Endothelial cell of umbilical vein (primary cell): ENCODE data around the gene KCTD1. TPM values are rescaled to one million over a fixed set of nuclear protein-coding genes. Genes with fewer than 3 reads are reported as not detected.

Source experiments
- BruUV-seq: library from RNA; stranded (reverse); fragments of 400-500 nt; replicated peaks from 2 replicates; lab custom pipeline; 2021; lab: Mats Ljungman, UMichigan
- CTCF ChIA-PET: fragments of 300-600, 350-600 bp; sonication (Branson Sonifier 250); formaldehyde crosslinking; loops from one replicate; lab custom pipeline; 2021; ENCODE audit warnings: antibody characterized with exemption, inconsistent platforms; lab: Charles Lee
- POLR2A ChIA-PET: fragments of 300-600, 350-600 bp; sonication (Branson Sonifier 250); formaldehyde crosslinking; loops from one replicate; lab custom pipeline; 2021; ENCODE audit warnings: antibody characterized with exemption, inconsistent platforms; lab: Charles Lee
- DNase-seq: peaks from one replicate; pipeline ENCODE4 v3.0.0-alpha.2; 2011; ENCODE audit warnings: low read depth, low spot score
- FAIRE-seq: peaks from 2 replicates; lab custom pipeline; 2011; peaks lifted over from hg19 to GRCh38; lab: Jason Lieb, UNC
- H2AFZ ChIP-seq: 2 replicates; pipeline ENCODE4 v1.6.0; 2012; ENCODE audit warnings: low read depth, low read length, control low read depth, inconsistent platforms
- H3K27ac ChIP-seq: 2 replicates; pipeline ENCODE4 v1.5.1; 2011; ENCODE audit warnings: low read depth, mild to moderate bottlenecking, control low read depth, low read length, moderate library complexity; ENCODE audit not compliant: insufficient read depth
- H3K27me3 ChIP-seq, 2 experiments: 2 replicates each; pipeline versions ENCODE4 v1.6.0 to v1.6.1; 2011; ENCODE audit warnings: low read length in 2 of 2, mixed read lengths in 1 of 2; ENCODE audit not compliant: control insufficient read depth in 2 of 2, insufficient read depth in 2 of 2
- H3K36me3 ChIP-seq, 2 experiments: 2 replicates in 1 of 2; 3 replicates in 1 of 2; pipeline ENCODE4 v1.5.1; 2011; ENCODE audit warnings: low read length in 2 of 2, mild to moderate bottlenecking in 1 of 2, moderate library complexity in 1 of 2; ENCODE audit not compliant: control insufficient read depth in 2 of 2, insufficient read depth in 2 of 2; ENCODE audit errors: extremely low read depth in 1 of 2
- H3K4me1 ChIP-seq: 3 replicates; pipeline ENCODE4 v1.5.1; 2011; ENCODE audit warnings: mild to moderate bottlenecking, low read length; ENCODE audit not compliant: control insufficient read depth, insufficient read depth; ENCODE audit errors: extremely low read depth
- H3K4me2 ChIP-seq: 2 replicates; pipeline ENCODE4 v1.6.1; 2011; ENCODE audit warnings: low read length, control low read depth, mixed read lengths; ENCODE audit not compliant: insufficient read depth
- H3K4me3 ChIP-seq, 3 experiments: fragments of 200-600 bp in 1 of 3; sonication (generic), shearing (Covaris generic) in 1 of 3; replicated peaks in 1 of 3; 2 replicates each; pipeline ENCODE4 v1.5.1; 2011 to 2016; ENCODE audit warnings: control low read depth in 3 of 3, low read length in 3 of 3, mild to moderate bottlenecking in 2 of 3, inconsistent platforms in 1 of 3, low read depth in 1 of 3, moderate library complexity in 1 of 3; ENCODE audit not compliant: insufficient read depth in 1 of 3
- H3K79me2 ChIP-seq: 2 replicates; pipeline ENCODE4 v1.6.0; 2012; ENCODE audit warnings: low read length, inconsistent platforms; ENCODE audit not compliant: control insufficient read depth, insufficient read depth
- H3K9ac ChIP-seq: replicated peaks from 2 replicates; pipeline ENCODE3; 2011; ENCODE audit warnings: low read length, control low read depth; ENCODE audit not compliant: insufficient read depth; ENCODE audit errors: extremely low read depth
- H3K9me1 ChIP-seq: replicated peaks from 3 replicates; pipeline ENCODE4 v1.6.0; 2011; ENCODE audit warnings: mild to moderate bottlenecking, low read length; ENCODE audit not compliant: control insufficient read depth, insufficient read depth; ENCODE audit errors: extremely low read depth
- H3K9me3 ChIP-seq: replicated peaks from 2 replicates; pipeline ENCODE4 v1.5.1; 2012; ENCODE audit warnings: low read length, inconsistent platforms; ENCODE audit not compliant: control insufficient read depth, insufficient read depth
- H4K20me1 ChIP-seq: replicated peaks from 2 replicates; pipeline ENCODE3; 2011; ENCODE audit warnings: mild to moderate bottlenecking, low read length; ENCODE audit not compliant: control insufficient read depth, insufficient read depth; ENCODE audit errors: extremely low read depth
- EZH2 ChIP-seq: IDR thresholded peaks from 2 replicates; pipeline ENCODE4 v1.6.1; 2012; ENCODE audit warnings: borderline replicate concordance, low read depth, mild to moderate bottlenecking, moderate library complexity, low read length, inconsistent platforms; ENCODE audit not compliant: severe bottlenecking
- FOS ChIP-seq: IDR thresholded peaks from 2 replicates; pipeline ENCODE4 v1.6.1; 2011; ENCODE audit warnings: mild to moderate bottlenecking, low read length, moderate library complexity, borderline replicate concordance; ENCODE audit not compliant: insufficient read depth
- MYC ChIP-seq: IDR thresholded peaks from one replicate; pipeline ENCODE4 v1.6.1; 2011; ENCODE audit warnings: mild to moderate bottlenecking, low read depth, low read length
- POLR2A ChIP-seq: IDR thresholded peaks from 2 replicates; pipeline ENCODE4 v1.6.1; 2012; ENCODE audit warnings: low read depth, mild to moderate bottlenecking, control low read depth, low read length
- dilution Hi-C: fragments of 300-500 bp; cut with MboI; formaldehyde crosslinking; loops from one replicate; pipeline ENCODE4 v1.15.0; 2019; ENCODE audit warnings: low sequenced_read_pairs; ENCODE audit not compliant: extremely low pct_ligation_motif_present
- intact Hi-C: fragments of 100-400 bp; cut with micrococcal nuclease; formaldehyde crosslinking; loops from one replicate; pipeline ENCODE4 v1.10.0; 2022
- polyA plus RNA-seq, 4 experiments: library from polyadenylated mRNA; depleted of rRNA in 3 of 4; stranded (reverse) in 3 of 4; unstranded in 1 of 4; fragments of >200 nt; gene quantifications; 2 replicates each; pipeline versions ENCODE4 v1.2.1 to v1.2.3, GENCODE V29; 2011 to 2012; ENCODE audit warnings: missing spikeins in 1 of 4
- total RNA-seq: library from RNA; stranded (reverse); gene quantifications from 2 replicates; pipeline ENCODE4 v1.2.3, GENCODE V29; 2021
- TF ChIP-seq, protein P1 (sequence below), 2 donors: IDR thresholded peaks; 1 replicate in 1 of 2; 2 replicates in 1 of 2; pipeline ENCODE4 v1.5.1; 2011; ENCODE audit warnings: low read length in 2 of 2, mild to moderate bottlenecking in 2 of 2, moderate library complexity in 2 of 2, control low read depth in 1 of 2, inconsistent platforms in 1 of 2, low read depth in 1 of 2; ENCODE audit not compliant: insufficient read depth in 1 of 2; ENCODE audit errors: extremely low read depth in 1 of 2

Gene KCTD1
- total and polyA plus RNA-seq, 2 donors (not counting 3 experiments of a cell fraction or from before 2014, with no cell fraction given), result 6.1 to 12.1 TPM

DNA sequence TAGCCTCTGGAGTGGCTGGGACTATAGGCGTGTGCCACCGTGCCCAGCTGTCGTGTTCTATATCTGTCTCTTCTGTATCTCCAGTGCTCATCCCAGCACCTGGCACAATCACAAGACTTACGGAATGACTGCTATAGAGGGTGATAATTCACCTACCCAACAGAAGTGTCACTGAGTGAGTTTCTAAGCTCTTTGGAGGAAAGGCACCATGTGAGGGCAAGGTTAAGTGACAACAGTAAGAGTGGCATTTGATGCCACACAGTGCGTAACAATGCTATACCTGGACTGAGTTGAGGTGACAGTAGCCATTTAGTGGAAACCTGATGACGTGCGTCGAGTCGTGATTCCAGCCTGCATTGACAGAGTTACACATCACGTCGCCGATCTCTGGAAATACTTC is 89.0 kb downstream of the KCTD1 start:
- no peak for DNase-seq
- no peak overlapping the region for H3K4me3 ChIP-seq
- no TSS peak for BruUV-seq
- H3K27me3 ChIP-seq, result no peaks in the 10 kb centered on the region
- FAIRE-seq, result no peak
- intact Hi-C loops (loop anchor here (5.0 kb wide), 1 partner anchor 188 kb away; no protein-coding TSS in a partner anchor), dilution Hi-C loops (no loop called here)
- H3K4me2 ChIP-seq, result no peak overlapping the region
- H3K9ac ChIP-seq, result no peak overlapping the region
- no peak overlapping the region for H3K27ac ChIP-seq
- TF ChIP-seq, protein P1, sequence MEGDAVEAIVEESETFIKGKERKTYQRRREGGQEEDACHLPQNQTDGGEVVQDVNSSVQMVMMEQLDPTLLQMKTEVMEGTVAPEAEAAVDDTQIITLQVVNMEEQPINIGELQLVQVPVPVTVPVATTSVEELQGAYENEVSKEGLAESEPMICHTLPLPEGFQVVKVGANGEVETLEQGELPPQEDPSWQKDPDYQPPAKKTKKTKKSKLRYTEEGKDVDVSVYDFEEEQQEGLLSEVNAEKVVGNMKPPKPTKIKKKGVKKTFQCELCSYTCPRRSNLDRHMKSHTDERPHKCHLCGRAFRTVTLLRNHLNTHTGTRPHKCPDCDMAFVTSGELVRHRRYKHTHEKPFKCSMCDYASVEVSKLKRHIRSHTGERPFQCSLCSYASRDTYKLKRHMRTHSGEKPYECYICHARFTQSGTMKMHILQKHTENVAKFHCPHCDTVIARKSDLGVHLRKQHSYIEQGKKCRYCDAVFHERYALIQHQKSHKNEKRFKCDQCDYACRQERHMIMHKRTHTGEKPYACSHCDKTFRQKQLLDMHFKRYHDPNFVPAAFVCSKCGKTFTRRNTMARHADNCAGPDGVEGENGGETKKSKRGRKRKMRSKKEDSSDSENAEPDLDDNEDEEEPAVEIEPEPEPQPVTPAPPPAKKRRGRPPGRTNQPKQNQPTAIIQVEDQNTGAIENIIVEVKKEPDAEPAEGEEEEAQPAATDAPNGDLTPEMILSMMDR (IDR thresholded peaks at IDR 0.05; ENCODE audit: extremely low read depth in 1 of 2, insufficient read depth in 1 of 2, low read depth in 1 of 2, low read length in 2 of 2), result no peak
- TF ChIP-seq MYC, result no peak
- TF ChIP-seq POLR2A, result no peak
- no peak for TF ChIP-seq FOS
- ChIA-PET POLR2A (no interaction called here), CTCF (interaction anchor here (2.3 kb wide), 1 partner anchor 75 kb away, joined by 6 read pairs; no protein-coding TSS in a partner anchor)
- no peaks in the 10 kb centered on the region for H3K9me1 ChIP-seq
- H4K20me1 ChIP-seq, result no peaks in the 10 kb centered on the region
- no peaks in the 10 kb centered on the region for H3K79me2 ChIP-seq
- no peak overlapping the region for H2AFZ ChIP-seq
- peaks cover 30% of the 10 kb centered on the region for H3K4me1 ChIP-seq
- H3K9me3 ChIP-seq, result no peaks in the 10 kb centered on the region
- H3K36me3 ChIP-seq, result no peaks in the 10 kb centered on the region

DNA sequence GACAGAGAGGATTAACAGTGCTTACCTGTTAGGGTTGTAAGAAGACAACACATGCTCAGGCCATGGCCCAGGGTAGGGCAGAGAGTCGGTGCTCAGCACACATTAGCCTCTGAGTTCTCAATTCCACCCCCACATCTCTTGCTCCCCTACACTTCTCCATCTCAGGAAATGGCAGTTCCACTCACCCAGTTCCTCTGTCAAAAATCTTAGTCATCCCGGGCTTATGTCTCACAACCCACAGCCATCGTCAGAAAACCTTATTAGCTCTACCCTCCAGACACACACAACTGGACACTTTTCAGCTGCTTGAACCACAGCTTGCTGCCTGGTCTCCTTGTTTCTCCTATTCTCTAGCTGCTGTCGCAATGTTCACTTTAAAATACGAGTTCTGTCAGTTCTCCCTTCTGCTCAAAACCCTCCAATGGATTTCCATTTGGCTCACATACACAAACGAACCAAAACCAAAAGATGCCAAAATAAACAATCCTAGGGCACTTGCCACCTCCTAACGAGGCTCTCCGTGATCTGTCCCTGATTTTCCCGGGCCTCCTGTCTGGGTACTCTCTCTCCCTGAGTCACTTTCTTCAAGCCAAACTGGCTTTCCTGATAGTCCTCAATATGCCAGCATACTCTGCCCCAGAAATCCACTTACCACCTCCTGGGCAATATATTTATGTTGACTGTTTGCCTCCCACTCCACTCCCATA is 89.7 kb downstream of the KCTD1 start:
- Histone ChIP-seq H3K36me3 (no peaks in the 10 kb centered on the region), H4K20me1 (no peaks in the 10 kb centered on the region), H3K4me1 (peaks cover 30% of the 10 kb centered on the region), H3K27me3 (no peaks in the 10 kb centered on the region), H3K79me2 (no peaks in the 10 kb centered on the region), H3K27ac (peak overlapping the region; percentile 27), H3K4me2 (peak overlapping the region; percentile 42), H3K9me1 (no peaks in the 10 kb centered on the region), H2AFZ (peak overlapping the region; percentile 63), H3K9me3 (no peaks in the 10 kb centered on the region), H3K9ac (no peak overlapping the region), H3K4me3 (no peak overlapping the region)
- CTCF ChIA-PET, result no interaction called here
- dilution Hi-C loops, result no loop called here
- POLR2A ChIA-PET, result no interaction called here
- intact Hi-C loops, result loop anchor here (5.0 kb wide), 1 partner anchor 189 kb away; no protein-coding TSS in a partner anchor
- BruUV-seq, result no TSS peak
- no peak for TF ChIP-seq EZH2
- TF ChIP-seq FOS, result peak; percentile 53
- FAIRE-seq, result peak; percentile 33
- DNase-seq, result peak; percentile 18
